Type B pancreatic cell (in vitro differentiated cells): ENCODE data around the gene ZNF229. TPM values are rescaled to one million over a fixed set of nuclear protein-coding genes. Genes with fewer than 3 reads are reported as not detected.
A peak's percentile ranks its signal among the peaks of the same experiment; 100 is the strongest.
"Not testable (repeated sequence)": the region's sequence is repeated elsewhere in the genome, so short reads cannot be mapped to it uniquely, and the experiment has no call there.

Source experiments
- DNase-seq: peaks from one replicate; pipeline ENCODE4 v3.0.0; 2021; ENCODE audit warnings: mixed read lengths; ENCODE audit not compliant: unreplicated experiment; ENCODE audit errors: extremely low spot score
- H3K27ac Mint-ChIP-seq: 2 replicates; pipeline ENCODE4 v1.8.0; 2021; ENCODE audit warnings: mild to moderate bottlenecking, mixed read lengths
- H3K27me3 Mint-ChIP-seq: 2 replicates; pipeline ENCODE4 v1.8.0; 2021; ENCODE audit warnings: mixed read lengths
- H3K36me3 Mint-ChIP-seq: 2 replicates; pipeline ENCODE4 v1.8.0; 2021; ENCODE audit warnings: mixed read lengths
- H3K4me1 Mint-ChIP-seq: one replicate; pipeline ENCODE4 v1.8.0; 2021; ENCODE audit warnings: mixed read lengths; ENCODE audit not compliant: unreplicated experiment
- H3K4me3 Mint-ChIP-seq: 2 replicates; pipeline ENCODE4 v1.8.0; 2021; ENCODE audit warnings: mild to moderate bottlenecking, mixed read lengths
- H3K9me3 Mint-ChIP-seq: 2 replicates; pipeline ENCODE4 v1.8.0; 2021; ENCODE audit warnings: mixed read lengths
- CTCF ChIP-seq: fragments of 200-600 bp; sonication (generic); conservative IDR thresholded peaks from 2 replicates; pipeline ENCODE4 v1.5.0; 2021; ENCODE audit warnings: antibody characterized with exemption, mild to moderate bottlenecking
- total RNA-seq: library from RNA; stranded (reverse); gene quantifications from 2 replicates; pipeline ENCODE4 v1.2.1, GENCODE V29; 2021; ENCODE audit warnings: low replicate concordance

ZNF229 gene
- total RNA-seq, 1 donor from 2014 or later, result 12.0 TPM

- Mint-ChIP-seq H3K9me3 (peaks cover 16% of the 10 kb centered on the region), H3K36me3 (no peaks in the 10 kb centered on the region), H3K27me3 (no peaks in the 10 kb centered on the region), H3K4me3 (no peak overlapping the region), H3K27ac (no peak overlapping the region), H3K4me1 (no peaks in the 10 kb centered on the region)
- no peak for TF ChIP-seq CTCF
- DNase-seq, result no peak
Measured at GRCh38 chr19:44455100-44455499, 6.8 kb upstream of the ZNF229 start.

GRCh38 chr19:44452367-44452766, 4.1 kb upstream of the ZNF229 start:
- Mint-ChIP-seq H3K9me3 (peaks cover 21% of the 10 kb centered on the region), H3K4me1 (peaks cover 8% of the 10 kb centered on the region), H3K27ac (no peak overlapping the region), H3K4me3 (no peak overlapping the region), H3K27me3 (no peaks in the 10 kb centered on the region), H3K36me3 (peaks cover 4% of the 10 kb centered on the region)
- no peak for TF ChIP-seq CTCF
- no peak for DNase-seq

GRCh38 chr19:44451687-44452086, 3.4 kb upstream of the ZNF229 start:
- no peak overlapping the region for H3K4me3 Mint-ChIP-seq
- no peak for TF ChIP-seq CTCF
- no peak for DNase-seq
- peaks cover 5% of the 10 kb centered on the region for H3K36me3 Mint-ChIP-seq
- H3K9me3 Mint-ChIP-seq, result peaks cover 21% of the 10 kb centered on the region
- H3K27me3 Mint-ChIP-seq, result no peaks in the 10 kb centered on the region
- no peak overlapping the region for H3K27ac Mint-ChIP-seq
- peaks cover 8% of the 10 kb centered on the region for H3K4me1 Mint-ChIP-seq

GRCh38 chr19:44438441-44438840, 9.8 kb downstream of the ZNF229 start:
- H3K4me3 Mint-ChIP-seq, result no peak overlapping the region
- TF ChIP-seq CTCF, result no peak
- no peaks in the 10 kb centered on the region for H3K27me3 Mint-ChIP-seq
- no peaks in the 10 kb centered on the region for H3K4me1 Mint-ChIP-seq
- peaks cover 45% of the 10 kb centered on the region for H3K36me3 Mint-ChIP-seq
- no peak for DNase-seq
- no peak overlapping the region for H3K27ac Mint-ChIP-seq
- H3K9me3 Mint-ChIP-seq, result peaks cover 19% of the 10 kb centered on the region

- DNase-seq, result no peak
- no peak overlapping the region for H3K27ac Mint-ChIP-seq
- peaks cover 21% of the 10 kb centered on the region for H3K9me3 Mint-ChIP-seq
- H3K27me3 Mint-ChIP-seq, result no peaks in the 10 kb centered on the region
- H3K36me3 Mint-ChIP-seq, result peaks cover 46% of the 10 kb centered on the region
- no peaks in the 10 kb centered on the region for H3K4me1 Mint-ChIP-seq
- no peak for TF ChIP-seq CTCF
- peak overlapping the region; percentile 32 for H3K4me3 Mint-ChIP-seq
Measured at GRCh38 chr19:44435441-44435840, 12.8 kb downstream of the ZNF229 start.

- no peak for DNase-seq
- Mint-ChIP-seq H3K4me3 (no peak overlapping the region), H3K36me3 (peaks cover 70% of the 10 kb centered on the region), H3K4me1 (no peaks in the 10 kb centered on the region), H3K27me3 (no peaks in the 10 kb centered on the region), H3K27ac (no peak overlapping the region), H3K9me3 (peaks cover 41% of the 10 kb centered on the region)
- TF ChIP-seq CTCF, result no peak
Measured at GRCh38 chr19:44430956-44431355, 17.3 kb downstream of the ZNF229 start.

- not testable (repeated sequence) for H3K27ac Mint-ChIP-seq, DNase-seq, H3K4me3 Mint-ChIP-seq, H3K9me3 Mint-ChIP-seq, H3K27me3 Mint-ChIP-seq, H3K4me1 Mint-ChIP-seq, H3K36me3 Mint-ChIP-seq
Measured at GRCh38 chr19:44415553-44415952, 32.7 kb downstream of the ZNF229 start.
